Chondrocyte (in vitro differentiated cells): Measurements from ENCODE around the gene UBE3B. TPM values are rescaled to one million over a fixed set of nuclear protein-coding genes. Genes with fewer than 3 reads are reported as not detected.

Experiments used
- DNase-seq: peaks from one replicate; pipeline ENCODE4 v3.0.0; 2021; ENCODE audit warnings: mixed read lengths, low spot score
- H3K27ac Mint-ChIP-seq: one replicate; pipeline ENCODE4 v1.8.0; 2021; ENCODE audit warnings: mild to moderate bottlenecking, moderate library complexity, mixed read lengths; ENCODE audit not compliant: unreplicated experiment
- H3K27me3 Mint-ChIP-seq: 2 replicates; pipeline ENCODE4 v1.8.0; 2021; ENCODE audit warnings: low read depth, mixed read lengths
- H3K36me3 Mint-ChIP-seq: 2 replicates; pipeline ENCODE4 v1.8.0; 2021; ENCODE audit warnings: low read depth, mixed read lengths
- H3K4me1 Mint-ChIP-seq: 2 replicates; pipeline ENCODE4 v1.8.0; 2021; ENCODE audit warnings: low read depth, mild to moderate bottlenecking, mixed read lengths
- H3K4me3 Mint-ChIP-seq: one replicate; pipeline ENCODE4 v1.8.0; 2021; ENCODE audit warnings: mild to moderate bottlenecking, moderate library complexity, mixed read lengths; ENCODE audit not compliant: unreplicated experiment
- H3K9me3 Mint-ChIP-seq: 2 replicates; pipeline ENCODE4 v1.8.0; 2021; ENCODE audit warnings: low read depth, mixed read lengths
- total RNA-seq: library from RNA; stranded (reverse); gene quantifications from 3 replicates; pipeline ENCODE4 v1.2.1, GENCODE V29; 2021
- TF ChIP-seq, protein P1 (sequence below): fragments of 200-600 bp; sonication (generic); IDR thresholded peaks from 2 replicates; pipeline ENCODE4 v1.5.0; 2021; ENCODE audit warnings: antibody characterized with exemption, mild to moderate bottlenecking, moderate library complexity

The UBE3B gene
- total RNA-seq, 1 donor from 2014 or later: 32.9 TPM

GRCh38 chr12:109544955-109545531 lies 67.6 kb downstream of the UBE3B start:
- Mint-ChIP-seq H3K9me3 (no peaks in the 10 kb centered on the region), H3K27ac (peak overlapping the region; percentile 27), H3K4me3 (no peak overlapping the region), H3K36me3 (no peaks in the 10 kb centered on the region), H3K4me1 (peaks cover 21% of the 10 kb centered on the region), H3K27me3 (peaks cover 7% of the 10 kb centered on the region)
- DNase-seq: no peak
- TF ChIP-seq, protein P1, sequence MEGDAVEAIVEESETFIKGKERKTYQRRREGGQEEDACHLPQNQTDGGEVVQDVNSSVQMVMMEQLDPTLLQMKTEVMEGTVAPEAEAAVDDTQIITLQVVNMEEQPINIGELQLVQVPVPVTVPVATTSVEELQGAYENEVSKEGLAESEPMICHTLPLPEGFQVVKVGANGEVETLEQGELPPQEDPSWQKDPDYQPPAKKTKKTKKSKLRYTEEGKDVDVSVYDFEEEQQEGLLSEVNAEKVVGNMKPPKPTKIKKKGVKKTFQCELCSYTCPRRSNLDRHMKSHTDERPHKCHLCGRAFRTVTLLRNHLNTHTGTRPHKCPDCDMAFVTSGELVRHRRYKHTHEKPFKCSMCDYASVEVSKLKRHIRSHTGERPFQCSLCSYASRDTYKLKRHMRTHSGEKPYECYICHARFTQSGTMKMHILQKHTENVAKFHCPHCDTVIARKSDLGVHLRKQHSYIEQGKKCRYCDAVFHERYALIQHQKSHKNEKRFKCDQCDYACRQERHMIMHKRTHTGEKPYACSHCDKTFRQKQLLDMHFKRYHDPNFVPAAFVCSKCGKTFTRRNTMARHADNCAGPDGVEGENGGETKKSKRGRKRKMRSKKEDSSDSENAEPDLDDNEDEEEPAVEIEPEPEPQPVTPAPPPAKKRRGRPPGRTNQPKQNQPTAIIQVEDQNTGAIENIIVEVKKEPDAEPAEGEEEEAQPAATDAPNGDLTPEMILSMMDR: no peak

DNA sequence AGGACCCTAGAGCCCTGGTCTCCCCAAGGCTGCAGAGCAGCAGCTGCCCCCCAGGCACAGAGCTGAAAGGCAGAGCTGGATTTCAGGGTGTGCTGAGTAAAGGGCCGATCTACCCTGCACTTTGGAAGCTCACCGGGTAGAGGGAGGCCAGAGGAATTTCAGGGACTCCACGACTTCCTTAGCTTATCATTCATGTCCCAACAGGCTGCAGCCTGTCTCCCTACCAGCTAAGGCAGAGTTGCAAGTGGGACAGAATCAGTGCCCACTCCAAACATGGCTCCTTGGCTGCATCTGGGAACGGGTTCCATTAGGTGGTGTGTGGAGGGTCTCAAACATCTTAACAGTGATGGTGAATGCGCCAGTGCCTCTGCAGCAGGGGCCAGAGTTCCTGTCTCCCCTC lies 68.4 kb downstream of the UBE3B start:
- Mint-ChIP-seq H3K4me1 (peaks cover 20% of the 10 kb centered on the region), H3K9me3 (no peaks in the 10 kb centered on the region), H3K36me3 (no peaks in the 10 kb centered on the region), H3K27me3 (peaks cover 10% of the 10 kb centered on the region), H3K27ac (no peak overlapping the region), H3K4me3 (no peak overlapping the region)
- TF ChIP-seq, protein P1: no peak
- DNase-seq: no peak

DNA sequence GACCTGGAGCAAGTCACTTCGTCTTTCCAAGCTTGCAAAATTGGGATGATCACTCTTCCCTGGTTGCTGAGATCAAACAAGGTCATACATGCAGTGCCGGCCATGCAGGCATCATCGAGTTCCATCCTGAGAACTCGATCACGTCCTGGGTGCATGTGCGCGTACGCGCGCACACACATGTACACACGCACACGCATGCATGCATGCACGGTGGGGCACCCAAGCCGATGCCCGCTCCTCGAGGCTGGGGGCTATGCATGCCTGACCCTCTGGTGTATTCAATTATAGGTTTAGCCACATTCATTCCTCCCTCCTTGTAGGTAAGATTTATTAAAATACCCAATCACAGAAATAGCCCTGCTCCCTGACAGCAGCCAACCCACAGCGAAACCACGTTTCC lies 69.9 kb downstream of the UBE3B start:
- Mint-ChIP-seq H3K4me1 (peaks cover 11% of the 10 kb centered on the region), H3K27me3 (peaks cover 13% of the 10 kb centered on the region), H3K4me3 (no peak overlapping the region), H3K9me3 (no peaks in the 10 kb centered on the region), H3K36me3 (no peaks in the 10 kb centered on the region), H3K27ac (no peak overlapping the region)
- no peak for DNase-seq
- TF ChIP-seq, protein P1: no peak

- Mint-ChIP-seq H3K27ac (no peak overlapping the region), H3K9me3 (no peaks in the 10 kb centered on the region), H3K4me1 (peaks cover 8% of the 10 kb centered on the region), H3K4me3 (no peak overlapping the region), H3K36me3 (no peaks in the 10 kb centered on the region), H3K27me3 (peaks cover 13% of the 10 kb centered on the region)
- TF ChIP-seq, protein P1: no peak
- DNase-seq: no peak
Observed at GRCh38 chr12:109548258-109548657, 70.8 kb downstream of the UBE3B start.

DNA sequence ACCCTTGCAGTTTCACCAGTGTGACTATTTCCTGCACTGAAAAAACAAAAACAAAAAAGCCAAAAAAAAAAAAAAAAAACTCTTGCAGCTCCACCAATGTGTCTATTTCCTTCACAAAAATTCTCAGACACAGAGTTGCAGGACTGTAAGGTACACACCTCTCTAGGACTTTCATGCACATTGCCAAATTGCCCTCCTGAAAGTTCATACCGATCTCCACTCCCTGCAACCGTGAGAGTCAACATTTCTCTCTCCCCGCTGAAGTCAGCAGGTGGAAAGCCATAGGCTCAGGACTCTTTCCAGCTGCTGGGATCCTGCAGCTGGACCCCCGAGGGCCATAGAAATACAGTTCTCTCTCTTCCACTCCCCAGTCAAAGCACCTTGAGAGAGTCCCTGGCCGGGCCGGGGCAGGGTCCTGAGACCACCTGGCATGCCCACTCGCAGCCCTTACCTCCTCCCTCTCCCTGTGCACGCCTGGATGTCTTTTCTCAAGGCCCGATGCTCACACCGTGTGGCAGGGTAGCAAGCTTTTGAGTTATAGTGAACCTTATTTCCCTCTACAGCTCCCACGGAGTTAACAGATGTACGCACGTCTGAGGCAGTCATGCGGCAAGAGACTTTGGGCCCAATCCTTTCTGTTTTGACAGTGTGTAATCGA lies 72.3 kb downstream of the UBE3B start:
- Mint-ChIP-seq H3K4me1 (peaks cover 7% of the 10 kb centered on the region), H3K9me3 (no peaks in the 10 kb centered on the region), H3K27ac (no peak overlapping the region), H3K4me3 (no peak overlapping the region), H3K36me3 (no peaks in the 10 kb centered on the region), H3K27me3 (peaks cover 15% of the 10 kb centered on the region)
- DNase-seq: peak; percentile 37
- TF ChIP-seq, protein P1: no peak
